B cell (primary cell): ENCODE measurements around the gene IFNK.

Experiments used
- EZH2 ChIP-seq: IDR thresholded peaks from 2 replicates; pipeline ENCODE4 v1.6.1; 2012; ENCODE audit warnings: borderline replicate concordance, low read depth, mild to moderate bottlenecking, moderate library complexity, low read length; ENCODE audit not compliant: insufficient read depth, poor library complexity, severe bottlenecking
- TF ChIP-seq, protein P1 (sequence below): fragments of 200-600 bp; IDR thresholded peaks from one replicate; pipeline ENCODE4 v1.8.0; 2022; ENCODE audit warnings: antibody characterized with exemption, mild to moderate bottlenecking

DNA sequence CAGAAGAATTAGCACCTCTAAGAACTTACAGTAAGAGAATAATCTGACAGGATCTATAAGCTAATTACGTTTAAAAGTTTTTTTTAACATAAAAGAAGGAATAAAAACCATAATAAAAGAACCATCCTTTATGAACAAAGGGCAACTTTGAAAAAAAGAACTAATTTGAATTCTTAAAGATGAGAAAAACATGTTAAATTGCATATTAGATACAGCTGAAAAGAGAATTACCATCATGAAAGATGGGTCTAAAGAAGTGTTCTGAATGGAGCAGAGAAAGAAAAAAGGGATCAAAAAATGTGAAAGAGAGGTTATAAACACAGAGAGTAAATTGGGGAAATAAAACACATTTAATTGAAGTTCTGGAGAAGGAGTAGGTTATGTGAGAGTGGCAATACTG is 45.8 kb upstream of the IFNK start:
- TF ChIP-seq, protein P1, sequence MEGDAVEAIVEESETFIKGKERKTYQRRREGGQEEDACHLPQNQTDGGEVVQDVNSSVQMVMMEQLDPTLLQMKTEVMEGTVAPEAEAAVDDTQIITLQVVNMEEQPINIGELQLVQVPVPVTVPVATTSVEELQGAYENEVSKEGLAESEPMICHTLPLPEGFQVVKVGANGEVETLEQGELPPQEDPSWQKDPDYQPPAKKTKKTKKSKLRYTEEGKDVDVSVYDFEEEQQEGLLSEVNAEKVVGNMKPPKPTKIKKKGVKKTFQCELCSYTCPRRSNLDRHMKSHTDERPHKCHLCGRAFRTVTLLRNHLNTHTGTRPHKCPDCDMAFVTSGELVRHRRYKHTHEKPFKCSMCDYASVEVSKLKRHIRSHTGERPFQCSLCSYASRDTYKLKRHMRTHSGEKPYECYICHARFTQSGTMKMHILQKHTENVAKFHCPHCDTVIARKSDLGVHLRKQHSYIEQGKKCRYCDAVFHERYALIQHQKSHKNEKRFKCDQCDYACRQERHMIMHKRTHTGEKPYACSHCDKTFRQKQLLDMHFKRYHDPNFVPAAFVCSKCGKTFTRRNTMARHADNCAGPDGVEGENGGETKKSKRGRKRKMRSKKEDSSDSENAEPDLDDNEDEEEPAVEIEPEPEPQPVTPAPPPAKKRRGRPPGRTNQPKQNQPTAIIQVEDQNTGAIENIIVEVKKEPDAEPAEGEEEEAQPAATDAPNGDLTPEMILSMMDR: no peak
- no peak for TF ChIP-seq EZH2
